Suprapubic skin (tissue), 4 donors: ENCODE results near the gene AEN. TPM values are rescaled to one million over a fixed set of nuclear protein-coding genes. Genes with fewer than 3 reads are reported as not detected.
A peak's percentile ranks its signal among the peaks of the same experiment; 100 is the strongest.

ENCODE experiments used
- DNase-seq, 2 donors: peaks; one replicate each; pipeline ENCODE4 v3.0.0-alpha.2; 2019; ENCODE audit warnings: low spot score in 2 of 2
- H3K27ac ChIP-seq: fragments of 200-600 bp; sonication (generic); one replicate; pipeline ENCODE4 v1.5.1; 2019
- H3K27me3 ChIP-seq: fragments of 200-600 bp; sonication (generic); one replicate; pipeline ENCODE4 v1.5.1; 2019
- H3K36me3 ChIP-seq: fragments of 200-600 bp; sonication (generic); one replicate; pipeline ENCODE4 v1.5.1; 2019
- H3K4me1 ChIP-seq: fragments of 200-600 bp; sonication (generic); one replicate; pipeline ENCODE4 v1.5.1; 2019
- H3K4me3 ChIP-seq: fragments of 200-600 bp; sonication (generic); one replicate; pipeline ENCODE4 v1.5.1; 2019; ENCODE audit warnings: mild to moderate bottlenecking
- H3K9me3 ChIP-seq: fragments of 200-600 bp; sonication (generic); one replicate; pipeline ENCODE4 v1.5.1; 2019
- CTCF ChIP-seq, 2 donors: fragments of 200-600 bp in 1 of 2; fragments of 450-650 bp in 1 of 2; sonication (generic) in 1 of 2; IDR thresholded peaks; one replicate each; pipeline ENCODE4 v1.5.1; 2016 to 2019; ENCODE audit warnings: antibody characterized with exemption in 2 of 2, mild to moderate bottlenecking in 1 of 2, moderate library complexity in 1 of 2
- EP300 ChIP-seq: sonication (generic); formaldehyde crosslinking; IDR thresholded peaks from one replicate; pipeline ENCODE4 v1.6.1; 2017; ENCODE audit warnings: antibody characterized with exemption
- POLR2A ChIP-seq, 2 donors: fragments of 450-650 bp; IDR thresholded peaks; one replicate each; pipeline ENCODE4 v1.6.1; 2017; ENCODE audit warnings: antibody characterized with exemption in 2 of 2, mild to moderate bottlenecking in 2 of 2, moderate library complexity in 2 of 2
- POLR2AphosphoS5 ChIP-seq, 3 donors: sonication (generic); formaldehyde crosslinking; IDR thresholded peaks; one replicate each; pipeline ENCODE4 v1.6.1; 2017; ENCODE audit warnings: antibody characterized with exemption in 3 of 3
- WGBS: methylation state at CpG from one replicate; pipeline ENCODE4 v1.1.5; 2018; 5-methylcytosine and 5-hydroxymethylcytosine counted together
- total RNA-seq, 4 donors: library from RNA; depleted of rRNA; stranded (reverse); fragments of >200 nt; gene quantifications; one replicate each; pipeline ENCODE4 v1.1.0, GENCODE V29; 2016

The AEN gene
- total RNA-seq, 4 donors from 2014 or later = 9.3 to 29.3 (median 17.3) TPM

- no peak for TF ChIP-seq EP300
- WGBS = 79% methylated on average over 17 of the region's 18 CpGs
- no peak overlapping the region for H3K27ac ChIP-seq
These were observed 38.1 kb downstream of the AEN start for GRCh38 chr15:88658972-88659931.

GRCh38 chr15:88661041-88661700 is 40.0 kb downstream of the AEN start:
- H3K27ac ChIP-seq = no peak overlapping the region
- H3K4me3 ChIP-seq = no peak overlapping the region
- H3K36me3 ChIP-seq = no peaks in the 10 kb centered on the region
- no peaks in the 10 kb centered on the region for H3K4me1 ChIP-seq
- no peak for DNase-seq
- no peaks in the 10 kb centered on the region for H3K9me3 ChIP-seq
- TF ChIP-seq CTCF (IDR thresholded peaks at IDR 0.05) = no peak
- TF ChIP-seq POLR2AphosphoS5 (IDR thresholded peaks at IDR 0.05) = no peak
- TF ChIP-seq EP300 = no peak
- TF ChIP-seq POLR2A (IDR thresholded peaks at IDR 0.05) = no peak
- no peaks in the 10 kb centered on the region for H3K27me3 ChIP-seq

More at GRCh38 chr15:88658972-88659931, 38.1 kb downstream of the AEN start:
- no peaks in the 10 kb centered on the region for H3K4me1 ChIP-seq
- no peaks in the 10 kb centered on the region for H3K9me3 ChIP-seq
- H3K27me3 ChIP-seq = no peaks in the 10 kb centered on the region
- DNase-seq = peak in 1 of 2 donors; percentile 76
- no peak overlapping the region for H3K4me3 ChIP-seq
- no peaks in the 10 kb centered on the region for H3K36me3 ChIP-seq

- Histone ChIP-seq H3K9me3 (no peaks in the 10 kb centered on the region), H3K27me3 (no peaks in the 10 kb centered on the region), H3K4me3 (no peak overlapping the region), H3K36me3 (no peaks in the 10 kb centered on the region), H3K4me1 (no peaks in the 10 kb centered on the region), H3K27ac (no peak overlapping the region)
- DNase-seq = no peak
- TF ChIP-seq EP300 (no peak), POLR2A (IDR thresholded peaks at IDR 0.05) (no peak), POLR2AphosphoS5 (IDR thresholded peaks at IDR 0.05) (no peak), CTCF (IDR thresholded peaks at IDR 0.05) (no peak)
- WGBS = 76% methylated on average over 4 of the region's 4 CpGs
These were observed 40.8 kb downstream of the AEN start for GRCh38 chr15:88661761-88662556.

GRCh38 chr15:88663141-88663621 is 42.0 kb downstream of the AEN start:
- Histone ChIP-seq H3K4me3 (no peak overlapping the region), H3K9me3 (no peaks in the 10 kb centered on the region), H3K36me3 (no peaks in the 10 kb centered on the region), H3K4me1 (no peaks in the 10 kb centered on the region), H3K27ac (no peak overlapping the region), H3K27me3 (no peaks in the 10 kb centered on the region)
- peak in 1 of 2 donors; percentile 61 for DNase-seq
- TF ChIP-seq CTCF (IDR thresholded peaks at IDR 0.05) = no peak
- TF ChIP-seq EP300 = no peak
- TF ChIP-seq POLR2AphosphoS5 (IDR thresholded peaks at IDR 0.05) = no peak
- TF ChIP-seq POLR2A (IDR thresholded peaks at IDR 0.05) = no peak
- WGBS = 95% methylated on average over 2 of the region's 6 CpGs

GRCh38 chr15:88664151-88664778 is 43.1 kb downstream of the AEN start:
- 91% methylated on average over 1 of the region's 7 CpGs for WGBS

More at GRCh38 chr15:88664151-88664778, 43.1 kb downstream of the AEN start:
- no peak for DNase-seq
- no peak overlapping the region for H3K4me3 ChIP-seq
- H3K9me3 ChIP-seq = no peaks in the 10 kb centered on the region
- no peak overlapping the region for H3K27ac ChIP-seq
- TF ChIP-seq POLR2AphosphoS5 (IDR thresholded peaks at IDR 0.05) (no peak), CTCF (IDR thresholded peaks at IDR 0.05) (no peak), POLR2A (IDR thresholded peaks at IDR 0.05) (no peak)
- H3K36me3 ChIP-seq = no peaks in the 10 kb centered on the region
- H3K27me3 ChIP-seq = no peaks in the 10 kb centered on the region
- no peaks in the 10 kb centered on the region for H3K4me1 ChIP-seq
